Umbilical cord (tissue), 2 donors: ENCODE measurements around the gene DAGLB. TPM values are rescaled to one million over a fixed set of nuclear protein-coding genes. Genes with fewer than 3 reads are reported as not detected.

ENCODE experiments used
- DNase-seq: peaks from one replicate; pipeline ENCODE4 v3.0.0-alpha.2; 2015; ENCODE audit warnings: low spot score
- total RNA-seq: library from RNA; depleted of rRNA; stranded (reverse); fragments of >200 nt; gene quantifications from one replicate; pipeline ENCODE4 v1.2.3, GENCODE V29; 2014; ENCODE audit warnings: low replicate concordance; ENCODE audit not compliant: insufficient read depth

The DAGLB gene
- total RNA-seq, 1 donor from 2014 or later = 10.4 TPM

DNA sequence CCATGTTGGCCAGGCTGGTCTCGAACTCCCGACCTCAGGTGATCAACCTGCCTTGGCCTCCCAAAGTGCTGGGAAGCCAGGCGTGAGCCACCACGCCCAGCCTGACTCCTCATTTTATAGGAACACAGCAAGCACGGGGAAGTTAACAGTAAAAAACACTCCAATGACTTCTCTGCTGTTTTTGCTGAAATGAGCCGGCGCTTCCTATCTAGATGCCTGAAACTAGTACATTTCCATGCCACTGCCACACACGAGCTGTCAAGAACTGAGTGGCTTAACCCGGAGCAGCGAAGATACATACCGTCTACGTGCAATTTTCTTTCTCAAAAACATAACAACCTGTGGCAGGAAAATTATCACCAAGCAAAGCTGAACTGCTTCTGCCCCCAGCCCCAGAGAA is 16.8 kb downstream of the DAGLB start:
- DNase-seq = no peak

- DNase-seq = no peak
Observed at GRCh38 chr7:6430271-6430940, 17.3 kb downstream of the DAGLB start.

DNA sequence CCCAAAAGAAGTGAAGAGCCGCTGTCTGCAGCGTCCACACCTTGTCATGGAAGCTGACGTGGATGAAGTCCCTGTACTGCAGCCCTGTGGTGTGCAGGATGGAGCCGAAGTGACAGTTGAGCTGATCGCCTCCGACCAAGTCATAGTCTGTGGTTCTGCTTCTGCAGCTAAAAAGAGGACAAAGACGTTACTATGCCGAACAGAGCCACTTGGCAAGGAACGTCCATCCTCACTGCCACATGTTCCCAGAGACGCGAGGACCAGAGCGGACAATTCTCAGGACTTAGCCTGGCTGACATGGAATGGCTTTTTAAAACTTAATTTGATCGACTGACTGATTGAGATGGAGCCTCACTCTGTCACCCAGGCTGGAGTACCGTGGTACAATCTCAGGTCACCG is 21.8 kb downstream of the DAGLB start:
- DNase-seq = no peak

- peak; percentile 32 for DNase-seq
Observed at GRCh38 chr7:6423942-6424701, 23.6 kb downstream of the DAGLB start.

- no peak for DNase-seq
Observed at GRCh38 chr7:6422926-6423632, 24.7 kb downstream of the DAGLB start.

- no peak for DNase-seq
Observed at GRCh38 chr7:6422095-6422494, 25.7 kb downstream of the DAGLB start.

DNA sequence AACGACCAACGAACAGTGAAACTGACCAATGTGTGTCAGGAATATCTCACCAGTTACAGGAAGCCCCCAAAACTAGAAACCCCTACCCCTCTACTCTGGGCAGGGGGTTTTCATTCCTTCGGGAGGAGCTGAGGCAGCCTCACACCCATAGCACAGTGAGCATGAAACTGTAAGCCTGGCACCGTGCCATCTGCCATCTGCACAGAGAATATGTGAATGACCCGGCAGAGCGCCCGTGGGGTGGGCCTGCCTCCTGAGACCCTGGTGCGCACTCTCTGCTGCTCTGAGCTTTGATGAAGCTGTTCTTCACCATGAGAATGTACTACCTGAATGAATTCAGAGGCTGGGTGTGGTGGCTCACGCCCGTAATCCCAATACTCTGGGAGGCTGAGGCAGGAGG is 27.1 kb downstream of the DAGLB start:
- no peak for DNase-seq

DNA sequence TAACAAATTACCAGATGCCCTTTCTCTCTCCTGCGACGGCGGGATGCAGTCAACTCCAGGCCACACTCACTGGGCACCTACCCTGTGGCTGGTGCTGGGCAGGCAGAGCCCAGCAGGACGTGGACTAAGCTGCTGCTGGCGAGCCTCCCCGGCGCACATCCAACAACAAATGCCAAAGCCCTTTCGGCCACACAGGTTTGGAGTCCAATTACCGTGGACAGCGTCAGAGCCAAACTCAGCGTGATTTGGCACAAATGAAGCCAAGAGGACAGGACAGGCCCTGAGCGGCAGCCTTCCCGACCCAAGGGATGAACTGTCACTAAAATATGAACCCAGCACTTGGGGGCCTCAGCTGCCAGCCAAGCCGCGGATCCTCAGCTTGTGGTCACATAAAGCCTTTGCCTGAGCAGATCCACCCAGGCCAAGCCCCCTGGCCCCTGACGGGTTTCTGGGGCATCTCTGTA is 28.4 kb downstream of the DAGLB start:
- no peak for DNase-seq

GRCh38 chr7:6417408-6417807 is 30.3 kb downstream of the DAGLB start:
- DNase-seq = no peak

- DNase-seq = no peak
Observed at GRCh38 chr7:6416516-6417145, 31.1 kb downstream of the DAGLB start.

DNA sequence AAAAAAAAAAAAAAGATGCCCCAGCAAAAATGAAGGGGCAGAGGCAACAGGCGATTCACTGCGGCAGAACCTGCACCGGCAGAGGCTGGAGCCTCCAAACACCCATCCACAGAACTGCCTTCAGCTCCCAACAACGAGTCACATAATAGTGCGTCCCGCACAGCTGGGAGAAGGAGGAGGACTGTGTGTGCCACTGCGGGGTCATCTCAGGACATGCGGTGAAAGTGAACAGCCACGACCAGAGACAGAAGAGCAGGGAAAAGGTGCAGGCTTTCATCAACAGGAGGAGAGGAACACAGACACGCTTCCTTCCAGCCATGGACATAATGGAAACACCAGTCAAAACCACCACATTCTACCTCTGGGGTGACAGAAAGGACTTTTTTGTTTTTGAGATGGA is 34.1 kb downstream of the DAGLB start:
- DNase-seq = no peak

DNA sequence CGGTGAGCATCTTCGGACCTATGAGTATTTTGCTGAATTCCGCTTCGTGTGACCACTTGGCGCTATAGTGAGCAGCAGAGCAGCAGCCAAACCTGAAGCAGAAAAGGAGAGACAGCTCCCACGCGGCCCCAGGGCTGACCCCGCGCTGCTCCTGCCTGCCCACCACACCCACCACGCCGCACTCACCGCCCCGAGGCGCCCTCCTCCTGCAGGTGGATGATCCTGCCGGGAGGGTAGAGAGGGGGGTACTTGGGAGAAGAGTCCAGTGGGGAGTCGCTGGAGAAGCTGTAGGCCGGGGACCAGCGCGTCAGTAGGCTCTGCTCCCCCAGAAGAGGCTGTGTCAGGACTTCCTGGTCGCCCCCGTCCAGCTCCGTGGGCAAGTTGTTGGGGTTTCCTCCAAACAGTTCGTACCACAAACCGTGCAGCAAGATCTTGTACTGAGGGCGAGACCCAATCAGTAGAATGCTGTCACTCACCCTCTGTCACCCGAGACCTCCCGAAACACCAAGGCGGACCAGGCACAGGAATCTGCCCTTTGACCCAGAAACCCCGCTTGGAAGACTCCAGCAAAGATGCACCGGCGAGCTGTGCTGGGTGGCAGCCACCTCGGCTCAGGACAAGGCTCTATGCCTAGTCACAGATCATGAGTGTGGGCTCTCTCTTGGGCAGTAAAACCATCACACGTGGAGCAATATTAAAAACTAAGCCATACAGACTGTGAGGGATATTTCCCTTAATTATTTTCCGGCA is 37.6 kb downstream of the DAGLB start:
- no peak for DNase-seq

GRCh38 chr7:6409091-6409490 is 38.7 kb downstream of the DAGLB start:
- no peak for DNase-seq

- DNase-seq = no peak
Observed at GRCh38 chr7:6407434-6407833, 40.3 kb downstream of the DAGLB start.

DNA sequence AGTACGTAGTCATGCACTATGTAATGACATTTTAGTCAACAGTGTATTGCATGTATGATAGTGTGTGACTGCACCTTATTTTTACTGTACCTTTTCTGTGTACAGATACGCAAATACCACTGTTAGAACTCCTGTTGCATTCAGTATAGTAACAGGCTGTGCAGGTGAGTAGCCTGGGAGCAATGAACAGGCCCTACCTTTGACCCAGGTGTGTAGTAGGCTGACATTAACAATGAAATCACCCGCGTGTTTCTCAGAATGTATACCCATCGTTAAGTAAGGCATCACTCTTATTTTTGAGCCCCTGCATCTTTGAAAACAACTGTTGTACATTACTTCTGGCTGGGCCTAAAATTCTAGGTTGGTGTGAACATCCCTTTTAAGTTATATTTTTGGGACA is 41.6 kb downstream of the DAGLB start:
- no peak for DNase-seq

DNA sequence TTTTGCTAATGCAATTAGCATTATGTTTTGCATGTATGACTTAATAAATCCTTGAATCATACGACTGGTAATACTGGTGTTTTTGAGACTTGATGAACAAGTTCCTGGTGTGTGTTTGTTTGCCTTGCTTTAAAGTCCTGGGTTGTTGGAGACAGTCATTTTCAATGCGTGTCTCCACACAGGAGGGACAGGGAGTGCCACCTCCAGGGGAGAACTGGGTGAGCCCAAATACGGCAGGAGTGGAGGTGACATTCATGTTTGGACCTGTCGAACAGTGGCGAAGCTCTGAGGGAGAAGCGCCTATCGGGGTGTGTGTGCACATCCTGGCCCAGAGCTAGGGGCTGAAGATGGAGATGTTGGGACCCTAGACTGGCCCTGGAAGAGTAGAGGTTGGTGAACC is 43.8 kb downstream of the DAGLB start:
- DNase-seq = peak; percentile 50

GRCh38 chr7:6402741-6403140 is 45.0 kb downstream of the DAGLB start:
- DNase-seq = no peak

DNA sequence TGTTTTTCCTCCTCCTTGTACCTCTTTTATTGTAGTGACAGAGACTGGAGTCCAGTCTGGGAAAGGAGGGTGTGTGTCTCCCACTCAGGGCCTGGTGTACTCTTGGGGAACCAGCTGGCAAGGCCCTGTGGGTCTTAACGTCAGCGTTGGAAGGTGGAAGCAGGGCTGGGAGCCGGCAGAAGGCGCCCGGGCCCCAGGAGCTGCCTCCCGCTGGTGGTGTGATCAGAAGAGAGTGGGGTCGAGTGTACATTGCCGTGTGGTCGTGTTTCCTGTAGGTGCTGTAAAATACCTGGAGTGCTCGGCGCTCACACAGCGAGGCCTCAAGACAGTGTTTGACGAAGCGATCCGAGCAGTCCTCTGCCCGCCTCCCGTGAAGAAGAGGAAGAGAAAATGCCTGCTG is 45.7 kb downstream of the DAGLB start:
- no peak for DNase-seq

DNA sequence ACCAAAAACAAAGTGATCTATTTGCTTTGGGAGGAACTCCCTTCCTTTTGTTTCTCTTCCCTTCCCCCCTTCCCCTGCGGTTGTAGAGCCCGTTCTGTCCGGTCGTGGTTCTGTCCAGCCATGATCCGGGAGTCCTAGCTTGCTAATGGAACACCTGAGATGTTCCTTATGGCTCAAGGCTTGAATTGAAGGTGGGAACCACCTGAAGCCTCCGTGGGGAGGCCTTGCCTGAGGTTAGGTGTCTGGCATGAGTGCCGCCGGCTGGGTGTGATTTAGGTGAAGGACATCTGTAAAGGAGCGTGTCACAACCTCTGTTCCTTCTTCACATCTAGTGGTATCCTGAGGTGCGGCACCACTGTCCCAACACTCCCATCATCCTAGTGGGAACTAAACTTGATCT is 46.2 kb downstream of the DAGLB start:
- DNase-seq = no peak

DNA sequence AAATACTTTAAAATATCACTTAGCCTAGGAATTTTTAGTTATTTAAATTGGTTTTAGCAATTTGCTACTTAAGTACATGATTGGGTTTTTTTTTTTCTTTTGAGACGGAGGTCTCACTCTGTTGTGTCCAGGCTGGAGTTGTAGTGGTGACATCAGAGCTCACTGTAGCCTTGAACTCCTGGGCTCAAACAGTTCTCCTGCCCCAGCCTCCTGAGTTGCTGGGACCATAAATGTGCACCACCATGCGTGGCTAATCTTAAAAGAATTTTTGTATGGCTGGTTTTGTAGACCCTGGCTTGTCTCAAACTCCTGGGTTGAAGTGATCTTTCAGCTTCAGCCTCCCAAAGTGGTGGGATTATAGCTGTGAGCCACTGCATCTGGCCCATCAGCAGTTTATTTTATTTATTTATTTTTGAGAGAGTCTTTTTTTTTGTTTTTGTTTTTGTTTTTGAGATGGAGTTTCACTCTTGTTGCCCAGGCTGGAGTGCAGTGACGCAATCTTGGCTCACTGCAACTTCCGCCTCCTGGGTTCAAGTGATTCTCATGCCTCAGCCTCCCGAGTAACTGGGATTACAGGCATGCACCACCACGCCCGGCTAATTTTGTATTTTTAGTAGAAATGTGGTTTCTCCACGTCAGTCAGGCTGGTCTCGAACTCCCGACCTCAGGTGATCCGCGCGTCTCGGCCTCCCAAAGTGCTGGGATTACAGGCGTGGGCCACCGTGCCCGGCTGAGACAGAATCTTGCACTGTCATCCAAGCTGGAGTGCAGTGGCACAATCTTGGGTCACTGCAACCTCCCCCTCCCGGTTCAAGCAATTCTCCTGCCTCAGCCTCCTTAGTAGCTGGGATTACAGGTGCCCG is 47.3 kb downstream of the DAGLB start:
- DNase-seq = peak; percentile 32
